Astrocyte (in vitro differentiated cells and primary cell): Measurements from ENCODE around the gene FZD2.

Experiments
- CTCF ChIP-seq: IDR thresholded peaks from 2 replicates; pipeline ENCODE4 v1.5.1; 2011; ENCODE audit warnings: low read depth, mild to moderate bottlenecking, inconsistent platforms, low read length, moderate library complexity; ENCODE audit not compliant: insufficient read depth
- EZH2 ChIP-seq: IDR thresholded peaks from 2 replicates; pipeline ENCODE4 v1.6.1; 2012; ENCODE audit warnings: mild to moderate bottlenecking, low read length, inconsistent platforms; ENCODE audit not compliant: insufficient read depth

- TF ChIP-seq CTCF = no peak
- TF ChIP-seq EZH2 = no peak
These were observed 26.3 kb upstream of the FZD2 start for GRCh38 chr17:44530896-44531418.
